Kidney epithelial cell (primary cell): ENCODE data around the gene HOXD9. TPM values are rescaled to one million over a fixed set of nuclear protein-coding genes. Genes with fewer than 3 reads are reported as not detected.

Source experiments
- DNase-seq: peaks from one replicate; pipeline ENCODE4 v3.0.0-alpha.2; 2010; ENCODE audit warnings: low read depth
- H3K27me3 ChIP-seq: 2 replicates; pipeline ENCODE4 v1.6.0; 2011; ENCODE audit warnings: low read length; ENCODE audit not compliant: control insufficient read depth, insufficient read depth
- H3K36me3 ChIP-seq: 2 replicates; pipeline ENCODE4 v1.5.1; 2011; ENCODE audit warnings: low read length; ENCODE audit not compliant: control insufficient read depth, insufficient read depth
- H3K4me3 ChIP-seq: 2 replicates; pipeline ENCODE4 v1.5.1; 2011; ENCODE audit warnings: low read depth, mild to moderate bottlenecking, control low read depth, low read length
- CTCF ChIP-seq: IDR thresholded peaks from 2 replicates; pipeline ENCODE4 v1.5.1; 2011; ENCODE audit warnings: mild to moderate bottlenecking, moderate library complexity, low read length, control low read depth, inconsistent platforms; ENCODE audit not compliant: insufficient read depth, poor library complexity, severe bottlenecking
- total RNA-seq: library from RNA; depleted of rRNA; stranded (reverse); fragments of >200 nt; gene quantifications from 2 replicates; pipeline ENCODE4 v1.2.3, GENCODE V29; 2015

HOXD9 gene
- total RNA-seq, 1 donor from 2014 or later, result 12.2 TPM

GRCh38 chr2:176084611-176085119 is 37.9 kb upstream of the HOXD9 start:
- DNase-seq, result no peak
- Histone ChIP-seq H3K4me3 (no peak overlapping the region), H3K27me3 (peaks cover 96% of the 10 kb centered on the region), H3K36me3 (no peaks in the 10 kb centered on the region)
- TF ChIP-seq CTCF, result no peak

DNA sequence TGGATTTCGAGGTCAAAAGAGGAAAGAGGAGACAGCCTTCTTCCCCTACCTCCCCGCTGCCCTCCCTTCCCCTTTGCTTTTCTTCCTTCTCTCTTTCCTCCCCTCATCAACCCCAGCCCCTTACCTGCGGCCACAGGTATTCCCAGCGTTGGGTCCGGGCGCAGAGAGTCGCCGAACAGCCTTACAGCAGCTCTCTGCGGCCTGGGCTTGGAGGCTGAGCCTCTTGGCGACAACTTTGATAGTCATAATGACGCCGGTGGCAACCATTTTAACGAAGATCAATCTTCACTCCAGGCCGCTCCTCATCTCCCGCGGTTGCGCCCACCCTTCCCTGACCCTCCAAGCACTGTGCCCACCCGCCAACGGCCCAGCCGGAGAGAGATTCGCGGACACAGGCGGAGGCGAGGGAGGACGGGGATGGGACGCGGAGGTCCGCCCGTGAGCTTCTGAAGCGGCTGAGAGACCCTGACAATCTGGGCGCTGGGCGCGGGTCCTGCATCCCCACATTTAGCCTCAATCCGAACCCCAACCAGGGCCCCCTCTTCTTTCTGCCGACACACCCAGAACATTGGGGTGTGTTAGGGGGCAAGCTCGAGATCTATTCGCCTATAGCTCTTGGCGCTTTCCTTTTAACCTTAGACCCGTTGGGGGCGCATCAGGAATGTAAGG is 37.3 kb upstream of the HOXD9 start:
- Histone ChIP-seq H3K36me3 (no peaks in the 10 kb centered on the region), H3K27me3 (peaks cover 98% of the 10 kb centered on the region), H3K4me3 (no peak overlapping the region)
- no peak for TF ChIP-seq CTCF
- no peak for DNase-seq

- H3K27me3 ChIP-seq, result peaks cover 97% of the 10 kb centered on the region
- no peak overlapping the region for H3K4me3 ChIP-seq
- DNase-seq, result no peak
- H3K36me3 ChIP-seq, result no peaks in the 10 kb centered on the region
- TF ChIP-seq CTCF, result peak; percentile 48
Observed at GRCh38 chr2:176085861-176086771, 36.4 kb upstream of the HOXD9 start.

- TF ChIP-seq CTCF, result no peak
- no peak for DNase-seq
- Histone ChIP-seq H3K4me3 (no peak overlapping the region), H3K36me3 (no peaks in the 10 kb centered on the region), H3K27me3 (peaks cover 97% of the 10 kb centered on the region)
Observed at GRCh38 chr2:176087330-176088047, 35.0 kb upstream of the HOXD9 start.

GRCh38 chr2:176088048-176088936 is 34.2 kb upstream of the HOXD9 start:
- TF ChIP-seq CTCF, result peak; percentile 83
- Histone ChIP-seq H3K4me3 (peak overlapping the region; percentile 15), H3K36me3 (no peaks in the 10 kb centered on the region), H3K27me3 (peaks cover 97% of the 10 kb centered on the region)
- no peak for DNase-seq
